Stimulated activated CD4-positive, alpha-beta T cell treated with anti-CD3 and anti-CD28 coated beads, TNF-alpha, amount 100 ng/mL, for 48 hours (primary cell): ENCODE measurements around the gene BEST2.

ENCODE experiments used
- DNase-seq, 3 donors: peaks; one replicate each; pipeline ENCODE4 v3.0.0-alpha.2; 2020; ENCODE audit warnings: low read depth in 3 of 3

BEST2 gene

DNA sequence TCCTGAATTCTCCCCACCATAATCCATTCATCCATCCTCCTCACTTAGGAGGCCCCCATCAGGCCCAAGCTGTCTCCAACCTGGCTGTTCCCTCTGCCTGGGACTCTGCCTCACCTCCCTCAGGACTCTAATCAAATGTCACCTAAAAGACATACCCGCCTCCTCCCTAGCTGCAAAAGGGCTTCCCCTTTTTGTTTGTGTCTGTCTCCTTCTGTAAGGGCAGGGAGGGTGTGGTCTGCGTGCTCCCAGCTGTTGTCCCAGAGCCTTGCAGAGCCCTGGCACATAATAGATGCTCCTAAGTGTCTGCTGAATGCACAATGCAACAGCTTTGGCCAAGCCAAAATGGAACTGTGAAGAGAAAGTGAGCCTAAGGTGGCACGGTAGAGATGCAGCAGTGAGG is 21.5 kb upstream of the BEST2 start:
- DNase-seq: no peak

DNA sequence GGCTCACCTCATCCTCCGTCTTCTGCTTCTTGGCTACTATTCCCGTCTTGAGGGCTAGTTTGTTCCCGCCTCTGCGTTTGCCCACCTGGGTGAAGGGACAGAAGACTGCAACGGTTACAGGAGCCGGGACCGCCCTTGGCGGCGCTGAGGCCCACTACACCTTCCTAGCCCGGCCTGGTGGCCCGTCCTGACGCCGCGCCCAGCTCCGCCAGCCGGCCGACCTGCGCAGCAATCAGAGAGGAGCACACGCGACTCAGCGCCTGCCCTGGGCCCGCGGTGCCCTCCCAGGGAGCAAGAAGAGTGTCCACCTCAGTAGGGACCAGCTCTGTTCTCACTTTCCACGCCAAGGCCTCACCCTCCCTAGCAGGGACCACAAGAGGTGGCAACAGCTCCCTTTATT is 20.3 kb upstream of the BEST2 start:
- DNase-seq: no peak

DNA sequence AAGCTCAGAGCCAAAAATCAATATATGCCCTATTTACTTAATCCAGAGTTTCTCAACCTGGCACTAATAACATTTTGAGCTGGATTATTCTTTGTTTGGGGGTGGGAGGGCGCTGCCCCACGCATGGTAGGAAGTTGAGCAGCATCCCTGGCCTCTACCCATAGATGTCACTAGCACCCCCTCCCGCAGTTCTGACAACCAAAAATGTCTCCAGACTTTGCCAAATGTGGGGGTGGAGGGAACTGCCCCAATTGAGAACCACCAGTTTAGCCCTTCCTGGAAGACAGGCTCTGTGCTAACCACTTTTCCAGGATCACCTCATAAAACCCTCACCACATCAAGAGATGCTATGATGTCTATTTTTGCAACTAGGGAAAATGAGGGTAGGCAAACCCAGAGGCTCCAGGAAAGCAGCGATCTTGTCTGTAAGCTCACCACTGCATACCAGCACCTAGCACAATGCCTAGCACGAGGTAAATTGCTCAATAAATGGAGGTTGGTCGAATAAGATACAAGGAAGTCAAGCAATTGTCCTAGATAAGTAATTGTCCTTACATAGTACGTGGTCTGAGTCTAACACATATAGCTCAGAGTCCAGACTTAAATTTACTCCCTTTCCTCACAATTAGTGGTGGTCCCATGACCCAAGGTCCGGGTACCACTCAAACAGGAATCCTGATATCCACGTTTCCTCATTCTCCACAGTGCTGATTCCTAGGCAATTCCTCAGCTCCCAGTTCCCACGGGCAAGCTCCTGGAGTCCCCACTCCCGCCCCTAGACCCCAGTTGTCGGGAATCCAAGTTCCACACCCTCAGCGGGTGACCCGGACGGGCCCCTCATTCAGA is 18.0 kb upstream of the BEST2 start:
- DNase-seq: peak in 2 of 3 donors; percentile 54

DNA sequence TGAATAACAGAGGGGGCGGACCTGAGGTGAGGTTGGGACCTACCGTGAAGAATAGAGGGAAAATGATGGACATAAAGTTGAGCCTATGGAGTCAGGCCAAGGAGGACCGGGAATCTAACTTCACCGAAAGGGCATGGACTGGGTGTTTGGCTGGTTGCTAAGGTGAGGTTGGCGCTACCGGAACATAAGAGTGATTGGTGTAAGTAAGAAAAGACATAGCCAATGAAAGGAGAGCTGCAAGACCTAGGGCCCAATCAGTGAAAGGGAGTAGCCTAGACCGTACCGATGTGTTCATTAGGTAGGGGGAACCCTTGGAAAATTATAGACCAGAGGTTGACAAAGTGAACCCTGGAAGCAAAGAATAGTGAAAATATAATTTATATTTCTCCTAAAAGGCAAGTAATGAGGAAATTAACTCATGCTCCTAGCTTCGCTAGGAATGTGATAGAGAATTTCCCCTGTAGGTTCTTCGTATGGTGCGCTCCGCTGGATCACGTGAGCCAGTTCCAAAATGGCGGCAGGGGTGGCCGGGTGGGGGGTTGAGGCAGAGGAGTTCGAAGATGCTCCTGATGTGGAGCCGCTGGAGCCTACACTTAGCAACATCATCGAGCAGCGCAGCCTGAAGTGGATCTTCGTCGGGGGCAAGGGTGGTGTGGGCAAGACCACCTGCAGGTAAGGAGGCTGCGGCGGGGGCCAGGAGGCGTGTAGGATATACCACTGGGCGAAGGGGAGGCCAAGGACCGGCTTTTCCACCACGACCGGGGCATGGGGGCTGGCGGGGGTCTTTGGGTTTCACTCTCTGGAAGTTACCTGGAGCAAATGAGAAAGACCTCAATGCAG is 14.4 kb upstream of the BEST2 start, which contains the start of gene GET3:
TSS of gene GET3 (plus strand) at position 503 of the 840 bp plus-strand sequence. CDS start at position 512, 9 bp downstream.
- peak; percentile 64 to 76 (median 71) for DNase-seq

DNA sequence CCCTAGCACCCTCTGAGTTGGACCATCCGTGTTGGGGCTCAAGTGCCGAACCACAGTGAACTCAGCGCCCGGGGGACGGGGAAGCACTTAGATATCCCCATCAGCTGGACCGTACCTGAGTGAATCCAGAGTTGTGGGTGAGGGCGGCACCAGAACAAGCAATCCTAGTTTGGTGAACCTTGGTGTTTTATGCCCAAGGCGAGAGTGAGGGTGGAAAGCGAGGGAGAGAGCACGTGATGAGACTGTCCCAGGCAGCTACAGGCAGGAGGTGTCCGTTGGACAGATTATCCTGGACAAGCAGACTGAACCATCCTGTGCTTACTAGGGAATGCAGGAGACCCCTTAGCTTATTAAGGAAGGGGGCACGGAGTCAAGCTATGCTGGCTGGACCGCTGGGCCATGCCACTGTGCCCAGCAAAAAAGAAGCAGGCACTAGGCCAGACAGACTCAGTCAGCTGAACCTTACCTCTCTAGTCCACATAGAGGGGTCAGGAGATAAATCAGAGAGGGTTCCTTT is 13.7 kb upstream of the BEST2 start:
- no peak for DNase-seq

DNA sequence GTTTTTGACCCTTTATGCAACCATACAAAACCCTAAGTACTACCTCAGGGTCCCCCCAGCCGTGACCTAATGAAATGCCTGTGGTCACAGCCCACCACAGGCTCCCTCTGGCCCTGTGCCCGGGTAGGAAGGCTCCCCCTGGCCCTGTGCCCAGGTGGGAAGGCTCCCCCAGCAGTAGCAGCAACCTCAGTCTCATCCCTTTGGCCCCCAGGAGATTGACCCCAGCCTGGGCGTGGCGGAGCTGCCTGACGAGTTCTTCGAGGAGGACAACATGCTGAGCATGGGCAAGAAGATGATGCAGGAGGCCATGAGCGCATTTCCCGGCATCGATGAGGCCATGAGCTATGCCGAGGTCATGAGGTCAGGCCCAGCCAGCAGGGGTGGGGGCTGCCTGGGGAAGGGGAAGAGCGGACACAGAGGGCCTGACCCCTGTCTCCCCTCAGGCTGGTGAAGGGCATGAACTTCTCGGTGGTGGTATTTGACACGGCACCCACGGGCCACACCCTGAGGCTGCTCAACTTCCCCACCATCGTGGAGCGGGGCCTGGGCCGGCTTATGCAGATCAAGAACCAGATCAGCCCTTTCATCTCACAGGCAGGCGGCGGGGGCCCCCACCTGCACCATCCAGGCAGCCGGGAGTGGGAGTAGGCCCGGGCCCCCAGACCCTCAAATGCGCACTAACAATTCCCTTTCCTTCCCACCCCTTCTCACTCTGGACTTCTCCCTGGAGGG is 6.3 kb upstream of the BEST2 start:
- DNase-seq: no peak

DNA sequence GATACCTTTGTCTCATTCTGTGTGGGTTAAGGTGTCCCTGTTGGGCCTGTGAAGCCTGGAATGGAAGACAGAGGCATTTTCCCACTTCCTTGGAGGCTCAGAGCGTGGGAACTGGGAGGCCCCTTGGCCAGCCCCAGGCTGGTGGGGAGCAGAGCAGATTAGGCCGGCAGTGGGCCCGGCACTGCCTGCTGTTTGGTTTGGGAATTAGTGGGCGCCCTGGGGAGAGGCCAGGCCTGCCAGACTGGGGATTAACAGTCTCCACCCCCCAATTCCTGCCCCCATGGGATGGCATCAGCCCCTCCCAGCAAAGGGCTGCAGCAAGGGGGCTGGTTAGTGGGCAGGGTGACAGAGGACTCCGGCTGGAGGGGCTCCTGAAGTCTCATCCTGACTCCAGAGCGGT is 3.1 kb upstream of the BEST2 start:
- no peak for DNase-seq

DNA sequence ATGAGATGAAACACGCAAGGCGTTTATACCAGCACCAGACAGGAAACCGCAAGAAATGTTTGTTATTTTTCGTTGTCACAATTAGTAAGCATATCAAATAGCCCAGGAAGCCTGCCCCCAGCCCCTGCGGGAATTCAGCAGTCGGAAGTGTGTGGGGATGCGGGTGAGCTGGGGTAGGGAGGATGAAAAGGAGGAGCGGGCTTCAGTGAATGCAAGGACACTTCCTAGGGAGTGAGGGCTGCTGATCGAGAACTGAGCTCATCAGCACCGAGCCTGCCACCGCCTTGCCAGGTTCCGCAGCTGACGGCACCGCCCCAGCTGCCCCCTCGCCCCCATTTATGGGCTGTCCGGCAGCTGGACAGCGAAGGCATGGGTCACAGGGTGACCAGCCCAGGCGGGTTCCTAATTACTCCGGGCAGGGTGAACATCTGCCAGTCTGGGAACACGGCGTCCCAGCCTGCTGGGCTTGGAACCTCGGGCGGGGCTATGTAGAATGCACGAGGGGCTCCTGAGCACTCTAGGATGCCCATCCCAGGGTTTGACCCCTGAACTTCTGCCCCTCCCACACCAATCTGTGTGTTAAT is 1.6 kb upstream of the BEST2 start:
- DNase-seq: no peak

DNA sequence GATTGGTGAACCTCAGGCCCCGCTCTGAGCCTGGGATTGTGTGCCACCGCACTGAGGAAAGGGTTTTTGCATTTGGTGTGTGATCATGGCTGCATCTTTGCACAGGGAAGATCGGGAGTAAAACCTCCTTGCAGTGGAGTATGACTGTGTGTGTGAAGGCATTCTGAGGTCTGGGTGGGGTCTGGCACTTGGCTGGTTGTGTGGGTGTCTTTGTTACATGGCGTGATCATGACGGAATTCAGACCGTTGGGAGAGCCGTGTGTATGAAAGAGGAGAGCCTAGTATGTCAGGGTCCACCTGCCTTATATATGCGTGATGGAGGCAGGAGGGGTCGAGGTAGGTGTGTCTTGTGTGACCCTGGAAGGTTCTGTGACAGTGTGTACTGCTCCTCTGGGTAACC is 740 bp upstream of the BEST2 start:
- no peak for DNase-seq

DNA sequence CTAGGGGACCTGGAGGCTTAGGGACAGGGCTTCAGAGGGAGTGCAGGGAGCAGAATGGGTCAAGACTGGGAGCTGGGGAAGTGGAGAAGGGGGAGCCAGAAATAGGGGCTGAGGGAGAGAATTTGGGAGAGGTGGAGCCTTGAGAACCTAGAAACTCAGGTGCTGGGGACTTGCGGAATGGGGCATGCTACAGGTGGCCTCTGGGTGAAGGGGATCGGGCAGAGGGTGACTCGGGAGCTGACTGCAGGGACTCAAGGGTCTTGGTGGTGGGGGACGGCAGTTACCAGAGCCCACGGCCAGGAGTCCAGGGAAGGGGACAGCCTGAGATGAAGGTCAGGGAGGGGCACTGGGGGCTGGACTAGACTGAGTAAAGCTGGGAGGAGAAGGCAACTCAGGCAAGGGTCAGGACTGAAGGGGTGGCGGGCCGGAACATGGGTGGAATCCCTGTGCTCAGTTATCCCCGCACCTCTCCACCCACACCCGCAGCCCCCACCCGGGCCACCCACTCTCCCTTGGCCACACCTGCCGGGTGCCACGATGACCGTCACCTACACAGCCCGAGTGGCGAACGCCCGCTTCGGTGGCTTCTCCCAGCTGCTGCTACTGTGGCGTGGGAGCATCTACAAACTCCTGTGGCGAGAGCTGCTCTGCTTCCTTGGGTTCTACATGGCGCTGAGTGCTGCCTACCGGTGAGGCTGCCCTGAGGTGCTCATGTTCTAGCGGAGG is 628 bp downstream of the BEST2 start:
- no peak for DNase-seq

DNA sequence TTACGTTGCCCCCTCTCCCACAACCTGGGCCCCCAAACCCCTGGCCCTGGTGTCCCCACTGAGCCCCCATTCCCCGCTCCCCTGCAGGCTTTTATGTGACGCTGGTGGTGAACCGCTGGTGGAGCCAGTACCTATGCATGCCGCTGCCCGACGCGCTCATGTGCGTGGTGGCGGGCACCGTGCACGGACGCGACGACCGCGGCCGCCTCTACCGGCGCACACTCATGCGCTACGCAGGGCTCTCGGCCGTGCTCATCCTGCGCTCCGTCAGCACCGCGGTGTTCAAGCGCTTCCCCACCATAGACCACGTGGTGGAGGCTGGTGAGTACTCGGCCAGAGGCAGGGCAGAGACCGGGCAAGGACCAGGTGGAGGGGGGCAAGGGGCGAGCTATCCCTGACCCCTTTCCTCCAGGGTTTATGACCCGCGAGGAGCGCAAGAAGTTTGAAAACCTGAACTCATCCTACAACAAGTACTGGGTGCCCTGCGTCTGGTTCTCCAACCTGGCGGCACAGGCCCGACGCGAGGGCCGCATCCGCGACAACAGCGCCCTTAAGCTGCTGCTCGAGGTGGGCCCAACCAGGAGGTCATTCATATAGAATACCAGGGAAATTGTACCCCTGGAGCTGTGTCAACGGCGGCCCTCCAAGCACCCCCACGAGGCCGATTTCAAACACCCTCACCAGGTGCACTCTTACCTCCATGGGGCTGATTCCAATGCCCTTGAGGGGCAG is 3.0 kb downstream of the BEST2 start:
- DNase-seq: no peak

DNA sequence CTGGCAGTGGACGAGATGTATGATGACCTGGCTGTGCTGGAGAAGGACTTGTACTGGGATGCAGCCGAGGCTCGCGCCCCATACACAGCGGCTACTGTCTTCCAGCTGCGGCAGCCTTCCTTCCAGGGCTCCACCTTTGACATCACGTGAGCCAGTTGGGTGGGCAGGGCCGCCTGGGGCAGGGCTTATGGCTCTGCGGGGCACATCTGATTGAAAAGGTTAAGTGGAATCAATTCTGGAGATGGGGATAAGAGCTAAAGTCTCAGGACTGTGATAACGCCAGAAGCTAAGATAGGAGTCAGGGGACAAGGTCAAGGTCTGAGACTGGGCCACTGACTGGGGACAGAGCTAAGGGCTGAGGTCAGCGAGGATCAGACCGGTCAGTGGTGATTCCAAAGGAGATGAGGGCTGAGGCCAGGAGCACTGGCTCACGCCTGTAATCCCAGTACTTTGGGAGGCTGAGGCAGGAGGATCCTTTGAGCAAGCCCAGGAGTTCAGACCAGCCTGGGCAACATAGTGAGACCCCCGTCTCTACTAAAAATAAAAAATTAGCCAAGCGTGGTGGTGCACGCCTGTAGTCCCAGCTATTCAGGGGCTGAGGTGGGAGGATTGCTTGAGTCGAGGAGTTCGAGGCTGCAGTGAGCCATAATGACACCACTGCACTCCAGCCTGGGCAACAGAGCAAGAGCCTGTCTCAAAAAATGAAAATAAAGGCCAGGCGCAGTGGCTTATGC is 4.7 kb downstream of the BEST2 start:
- DNase-seq: no peak

DNA sequence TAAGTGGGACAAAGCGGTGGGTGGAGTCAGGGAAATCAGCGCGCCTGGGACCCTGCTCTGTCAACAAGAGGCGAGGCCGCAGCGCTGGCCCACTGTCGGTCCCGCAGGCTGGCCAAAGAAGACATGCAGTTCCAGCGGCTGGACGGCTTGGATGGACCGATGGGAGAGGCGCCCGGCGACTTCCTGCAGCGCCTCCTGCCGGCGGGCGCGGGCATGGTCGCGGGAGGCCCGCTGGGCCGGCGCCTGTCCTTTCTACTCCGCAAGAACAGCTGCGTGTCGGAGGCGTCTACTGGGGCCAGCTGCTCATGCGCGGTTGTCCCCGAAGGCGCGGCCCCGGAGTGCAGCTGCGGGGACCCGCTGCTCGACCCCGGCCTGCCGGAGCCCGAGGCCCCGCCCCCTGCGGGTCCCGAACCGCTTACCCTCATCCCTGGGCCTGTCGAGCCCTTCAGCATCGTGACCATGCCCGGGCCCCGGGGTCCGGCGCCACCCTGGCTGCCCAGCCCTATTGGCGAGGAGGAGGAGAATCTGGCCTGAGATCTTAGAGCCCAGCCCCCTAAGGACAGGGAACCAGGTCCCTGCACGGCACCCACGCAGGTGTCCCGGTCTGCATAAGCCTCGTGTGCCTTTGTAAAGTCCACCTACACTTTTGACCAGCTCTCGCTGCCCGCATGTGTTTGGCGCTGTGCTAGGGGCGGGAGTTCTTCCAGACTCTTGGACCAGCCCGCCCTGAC is 6.1 kb downstream of the BEST2 start:
- peak in 1 of 3 donors; percentile 58 for DNase-seq

DNA sequence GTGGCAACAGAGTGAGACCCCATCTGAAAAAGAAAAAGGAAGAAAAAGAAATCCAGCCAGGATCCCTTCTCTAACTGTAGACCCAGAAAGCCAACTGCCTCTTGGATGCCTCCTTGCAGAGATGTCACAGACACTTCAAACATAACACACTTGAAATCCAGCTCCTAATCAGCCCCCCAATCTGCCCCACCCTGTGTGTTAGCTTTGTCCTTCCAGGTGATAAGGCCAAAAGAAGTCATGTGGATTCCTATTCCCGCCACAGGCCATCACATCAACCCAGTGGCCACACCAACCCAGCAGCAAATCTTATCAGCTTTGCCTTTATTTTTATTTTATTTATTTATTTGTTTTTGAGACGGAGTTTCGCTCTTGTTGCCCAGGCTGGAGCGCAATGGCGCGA is 8.1 kb downstream of the BEST2 start:
- DNase-seq: no peak

DNA sequence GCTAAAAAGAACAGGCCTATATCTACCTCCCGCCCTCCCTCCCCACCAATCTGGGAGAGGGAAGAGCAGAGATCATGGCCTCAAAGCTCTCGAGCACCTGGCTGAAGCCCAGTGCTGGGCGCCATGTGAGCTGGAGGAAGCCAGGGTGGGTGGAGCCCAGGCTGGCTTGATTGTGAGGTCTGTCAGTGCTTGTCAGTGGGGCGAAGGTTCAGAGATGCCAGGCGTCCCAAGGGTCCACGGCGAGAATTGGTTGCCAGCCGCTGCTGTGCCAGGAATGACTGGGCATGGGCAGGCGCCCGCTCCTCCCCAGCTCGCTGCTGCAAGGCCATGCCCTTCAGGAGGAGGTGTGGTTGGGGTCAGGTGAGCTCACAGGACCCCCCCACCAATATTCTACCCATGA is 11.5 kb downstream of the BEST2 start:
- DNase-seq: no peak

DNA sequence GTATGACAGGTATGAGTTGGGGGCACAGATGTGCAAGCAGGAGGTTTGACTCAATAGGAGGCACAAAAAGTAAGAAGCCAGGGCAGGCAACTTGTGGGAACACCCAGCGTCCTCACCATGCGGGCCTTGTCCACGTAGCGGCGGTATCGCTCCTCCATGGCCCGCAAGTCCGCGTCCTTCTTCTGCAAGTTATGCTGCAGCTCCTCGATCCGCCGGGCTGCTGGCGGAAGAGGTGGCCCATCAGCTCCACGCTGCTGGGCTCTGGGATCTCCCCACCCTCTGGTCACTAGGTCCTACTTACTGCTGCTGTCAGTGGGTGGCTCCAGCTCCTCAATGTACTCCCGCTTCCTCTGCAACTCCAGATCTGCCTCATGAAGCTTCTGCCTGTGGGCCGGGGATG is 13.1 kb downstream of the BEST2 start:
- DNase-seq: no peak

DNA sequence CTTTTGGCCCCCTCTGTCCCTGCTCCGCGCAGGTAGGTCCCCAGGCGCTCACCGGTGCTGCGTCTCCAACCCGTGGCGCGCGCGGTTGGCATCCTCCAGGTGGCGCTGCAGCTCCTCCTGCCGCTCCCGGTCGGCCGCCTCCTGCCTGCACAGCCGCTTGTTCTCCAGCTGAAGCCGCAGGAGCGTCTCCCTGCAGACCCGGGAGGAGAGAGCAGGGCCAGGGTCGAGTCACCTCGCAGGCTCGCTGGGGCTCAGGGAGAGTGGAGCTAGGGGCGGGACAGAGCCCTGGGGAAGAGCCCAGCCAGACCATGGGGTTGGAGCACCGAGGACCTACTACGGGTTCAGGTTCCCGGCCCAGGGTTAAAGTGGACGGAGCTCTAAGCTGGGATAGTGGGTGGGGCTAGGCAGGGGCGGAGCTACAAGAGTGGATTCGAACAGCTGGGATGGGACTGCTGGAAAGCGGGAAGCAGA is 14.5 kb downstream of the BEST2 start:
- peak in 2 of 3 donors; percentile 53 to 82 for DNase-seq

DNA sequence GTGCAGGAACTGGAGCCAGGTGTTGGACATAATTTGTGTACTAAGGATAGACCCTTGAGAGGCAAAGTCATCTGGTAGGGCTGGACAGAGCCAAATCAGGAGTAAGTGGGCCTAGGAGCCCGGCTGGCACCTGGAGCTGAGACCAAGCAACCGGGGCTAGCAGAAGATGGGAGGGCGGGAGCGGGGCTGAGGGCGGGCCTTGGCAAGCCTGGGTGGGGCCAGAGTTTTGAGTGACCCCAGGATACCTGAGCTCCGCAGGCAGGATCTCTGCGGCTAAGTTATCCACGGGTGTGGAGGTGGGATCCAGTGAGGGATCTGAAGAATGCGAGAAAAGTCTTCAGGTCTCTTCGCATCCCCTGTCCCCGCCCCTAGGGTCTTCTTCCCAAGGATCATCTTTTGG is 15.6 kb downstream of the BEST2 start:
- DNase-seq: no peak

DNA sequence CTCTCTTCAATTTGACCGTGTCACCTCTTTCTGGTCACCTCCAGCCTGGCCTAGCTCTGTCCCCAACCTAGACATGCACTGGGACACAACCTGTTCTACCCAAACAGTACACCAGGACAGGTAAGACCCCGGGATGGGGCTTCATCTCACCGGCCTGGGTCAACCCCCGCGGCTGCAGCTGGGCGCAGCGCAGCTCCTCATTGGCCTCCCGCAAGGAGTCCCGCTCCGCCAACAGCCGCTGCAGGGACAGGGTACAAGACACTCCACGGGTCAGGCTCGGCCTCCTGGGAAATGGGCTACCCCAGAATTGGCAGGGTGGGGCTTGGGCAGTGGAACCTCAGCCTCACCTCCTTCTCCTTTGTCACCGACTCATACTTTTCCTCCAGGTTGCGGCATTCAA is 16.1 kb downstream of the BEST2 start:
- DNase-seq: no peak
